ENCODE data around the gene TTLL5.
"Not testable (repeated sequence)": the region's sequence is repeated elsewhere in the genome, so short reads cannot be mapped to it uniquely, and the experiment has no call there.

Gene TTLL5

GRCh38 chr14:75685910-75686309, 24.9 kb downstream of the TTLL5 start:
- Histone ChIP-seq H3K9me3 (no peaks in the 10 kb centered on the region), H3K4me3 (ENCODE audit: low read depth, low read length) (no peak overlapping the region), H3K27me3 (no peaks in the 10 kb centered on the region), H3K4me1 (peaks cover 3% of the 10 kb centered on the region; the same call in 1 of the 2 replicates), H3K36me3 (peaks cover 15% of the 10 kb centered on the region)
- no peak for DNase-seq
- no peak for TF ChIP-seq CTCF (IDR thresholded peaks at IDR 0.05; ENCODE audit: low read depth, low read length)

GRCh38 chr14:75689012-75689411, 28.0 kb downstream of the TTLL5 start:
- H3K4me1 ChIP-seq = peaks cover 3% of the 10 kb centered on the region; the same call in 1 of the 2 replicates
- no peak overlapping the region for H3K4me3 ChIP-seq (ENCODE audit: low read depth, low read length)
- no peaks in the 10 kb centered on the region for H3K27me3 ChIP-seq
- H3K9me3 ChIP-seq = no peaks in the 10 kb centered on the region
- TF ChIP-seq CTCF (IDR thresholded peaks at IDR 0.05; ENCODE audit: low read depth, low read length) = no peak
- no peak for DNase-seq
- H3K36me3 ChIP-seq = peaks cover 20% of the 10 kb centered on the region

- Histone ChIP-seq H3K4me3 (ENCODE audit: low read depth, low read length) (no peak overlapping the region), H3K36me3 (peaks cover 23% of the 10 kb centered on the region), H3K9me3 (peaks cover 2% of the 10 kb centered on the region), H3K27me3 (no peaks in the 10 kb centered on the region), H3K4me1 (peaks cover 3% of the 10 kb centered on the region; the same call in 1 of the 2 replicates)
- DNase-seq = no peak
- TF ChIP-seq CTCF (IDR thresholded peaks at IDR 0.05; ENCODE audit: low read depth, low read length) = no peak
Observed at GRCh38 chr14:75690010-75690409, 29.0 kb downstream of the TTLL5 start.

GRCh38 chr14:75695025-75695424, 34.0 kb downstream of the TTLL5 start:
- H3K4me1 ChIP-seq; H3K27me3 ChIP-seq; H3K9me3 ChIP-seq; H3K4me3 ChIP-seq (ENCODE audit: low read depth, low read length): not testable (repeated sequence)
- DNase-seq = peak; percentile 12
- H3K36me3 ChIP-seq = peaks cover 31% of the 10 kb centered on the region

GRCh38 chr14:75697386-75697785, 36.3 kb downstream of the TTLL5 start:
- peaks cover 2% of the 10 kb centered on the region for H3K9me3 ChIP-seq
- H3K4me3 ChIP-seq (ENCODE audit: low read depth, low read length) = no peak overlapping the region
- H3K36me3 ChIP-seq = peaks cover 23% of the 10 kb centered on the region
- no peaks in the 10 kb centered on the region for H3K27me3 ChIP-seq
- no peaks in the 10 kb centered on the region for H3K4me1 ChIP-seq
- DNase-seq = no peak
- no peak for TF ChIP-seq CTCF (IDR thresholded peaks at IDR 0.05; ENCODE audit: low read depth, low read length)

GRCh38 chr14:75697918-75698317, 36.9 kb downstream of the TTLL5 start:
- H3K27me3 ChIP-seq = no peaks in the 10 kb centered on the region
- DNase-seq = no peak
- peaks cover 2% of the 10 kb centered on the region for H3K9me3 ChIP-seq
- H3K4me1 ChIP-seq = no peaks in the 10 kb centered on the region
- H3K4me3 ChIP-seq (ENCODE audit: low read depth, low read length) = no peak overlapping the region
- H3K36me3 ChIP-seq = peaks cover 23% of the 10 kb centered on the region
- no peak for TF ChIP-seq CTCF (IDR thresholded peaks at IDR 0.05; ENCODE audit: low read depth, low read length)

GRCh38 chr14:75699331-75699730, 38.3 kb downstream of the TTLL5 start:
- no peak for DNase-seq
- H3K36me3 ChIP-seq = peaks cover 18% of the 10 kb centered on the region
- no peaks in the 10 kb centered on the region for H3K27me3 ChIP-seq
- peaks cover 1% of the 10 kb centered on the region for H3K9me3 ChIP-seq
- no peaks in the 10 kb centered on the region for H3K4me1 ChIP-seq
- no peak for TF ChIP-seq CTCF (IDR thresholded peaks at IDR 0.05; ENCODE audit: low read depth, low read length)
- H3K4me3 ChIP-seq (ENCODE audit: low read depth, low read length) = no peak overlapping the region

Data from BE2C (cell line).